ENCODE measurements around the gene PTPRD.

The PTPRD gene

GRCh38 chr9:8876303-8876702, 1736.5 kb downstream of the PTPRD start:
- no peak for DNase-seq

- DNase-seq = no peak
Observed at GRCh38 chr9:8874482-8874881, 1738.3 kb downstream of the PTPRD start.

GRCh38 chr9:8872802-8873201, 1740.0 kb downstream of the PTPRD start:
- DNase-seq = no peak

GRCh38 chr9:8871796-8872445, 1740.9 kb downstream of the PTPRD start:
- DNase-seq = no peak

- no peak for DNase-seq
Observed at GRCh38 chr9:8871396-8871795, 1741.4 kb downstream of the PTPRD start.

GRCh38 chr9:8869812-8870211, 1743.0 kb downstream of the PTPRD start:
- no peak for DNase-seq

GRCh38 chr9:8868632-8869031, 1744.2 kb downstream of the PTPRD start:
- no peak for DNase-seq

GRCh38 chr9:8867148-8867547, 1745.7 kb downstream of the PTPRD start:
- DNase-seq = no peak

- DNase-seq = no peak
Observed at GRCh38 chr9:8864545-8864896, 1748.3 kb downstream of the PTPRD start.

- DNase-seq = no peak
Observed at GRCh38 chr9:8863886-8864544, 1748.8 kb downstream of the PTPRD start.

GRCh38 chr9:8863069-8863468, 1749.7 kb downstream of the PTPRD start:
- no peak for DNase-seq

- no peak for DNase-seq
Observed at GRCh38 chr9:8860925-8861324, 1751.9 kb downstream of the PTPRD start.

- no peak for DNase-seq
Observed at GRCh38 chr9:8860086-8860485, 1752.7 kb downstream of the PTPRD start.

- DNase-seq = no peak
Observed at GRCh38 chr9:8859416-8859815, 1753.4 kb downstream of the PTPRD start.

- DNase-seq = no peak
Observed at GRCh38 chr9:8858596-8859161, 1754.1 kb downstream of the PTPRD start.

GRCh38 chr9:8857926-8858595, 1754.7 kb downstream of the PTPRD start:
- DNase-seq = no peak

GRCh38 chr9:8857068-8857925, 1755.5 kb downstream of the PTPRD start:
- DNase-seq = no peak

GRCh38 chr9:8856396-8857067, 1756.3 kb downstream of the PTPRD start:
- DNase-seq = no peak

- no peak for DNase-seq
Observed at GRCh38 chr9:8855046-8855445, 1757.8 kb downstream of the PTPRD start.

GRCh38 chr9:8852301-8852864, 1760.4 kb downstream of the PTPRD start:
- no peak for DNase-seq

GRCh38 chr9:8850914-8851313, 1761.9 kb downstream of the PTPRD start:
- no peak for DNase-seq

- DNase-seq = no peak
Observed at GRCh38 chr9:8845808-8846207, 1767.0 kb downstream of the PTPRD start.

Measured in EL (cell line).